ENCODE results near the gene YWHAG. TPM values are rescaled to one million over a fixed set of nuclear protein-coding genes. Genes with fewer than 3 reads are reported as not detected.

The YWHAG gene
- total RNA-seq, 1 experiment from 2014 or later, result 241 TPM

GRCh38 chr7:76326646-76327233 lies 32.1 kb downstream of the YWHAG start:
- H4K8ac ChIP-seq (replicated peaks; ENCODE audit: insufficient read length, low read depth, low read length), result no peak overlapping the region
- H3K4me1 ChIP-seq (ENCODE audit: insufficient read depth, low read length), result no peaks in the 10 kb centered on the region
- no peak overlapping the region for H2BK5ac ChIP-seq (ENCODE audit: insufficient read length, low read length)
- no peak overlapping the region for H3K23ac ChIP-seq (ENCODE audit: insufficient read length, low read depth, low read length)
- no peak overlapping the region for H3K4me3 Mint-ChIP-seq
- H3K27me3 Mint-ChIP-seq (ENCODE audit: low read depth), result no peaks in the 10 kb centered on the region
- no peak overlapping the region for H4K5ac ChIP-seq (ENCODE audit: insufficient read length, low read depth, low read length)
- H3K9me3 ChIP-seq (ENCODE audit: control insufficient read depth, low read depth, low read length), result no peaks in the 10 kb centered on the region
- no peaks in the 10 kb centered on the region for H3K9me3 Mint-ChIP-seq
- H4K20me1 ChIP-seq (ENCODE audit: control insufficient read depth, insufficient read depth, insufficient read length), result no peaks in the 10 kb centered on the region
- H3K79me2 ChIP-seq (ENCODE audit: insufficient read depth, low read length), result peaks cover 16% of the 10 kb centered on the region; the same call in 1 of the 2 replicates
- H3K4ac ChIP-seq (ENCODE audit: low read depth, low read length), result no peak overlapping the region
- H3K27me3 ChIP-seq (ENCODE audit: insufficient read depth, low read length), result no peaks in the 10 kb centered on the region
- no peak overlapping the region for H3K9ac ChIP-seq (ENCODE audit: extremely low read depth, insufficient read length, low read length)
- H2BK20ac ChIP-seq (ENCODE audit: low read depth, low read length, poor library complexity, severe bottlenecking), result no peak overlapping the region
- H3K23me2 ChIP-seq (ENCODE audit: insufficient read length, low read depth, low read length, poor library complexity, severe bottlenecking), result no peaks in the 10 kb centered on the region
- H2AK5ac ChIP-seq (ENCODE audit: insufficient read length, low read length), result no peak overlapping the region
- TF ChIP-seq CTCF (conservative IDR thresholded peaks at IDR 0.05), result no peak
- no peak overlapping the region for H2AFZ ChIP-seq (ENCODE audit: low read length)
- no CpG with 5 or more reads among the region's 5 CpGs for WGBS (ENCODE audit: extremely low coverage, insufficient read length, low lambda C conversion rate)
- H3K79me1 ChIP-seq (ENCODE audit: insufficient read depth, low read depth, low read length, poor library complexity, severe bottlenecking), result peaks cover 7% of the 10 kb centered on the region
- no peak overlapping the region for H3K56ac ChIP-seq (ENCODE audit: insufficient read length, low read depth, low read length)
- no peak overlapping the region for H2BK120ac ChIP-seq (ENCODE audit: low read depth, low read length, poor library complexity, severe bottlenecking)
- no peak overlapping the region for H3K18ac ChIP-seq (ENCODE audit: insufficient read length, low read depth, low read length)
- no peak overlapping the region for H3T11ph ChIP-seq (ENCODE audit: low read length)
- no peak for DNase-seq
- no peak overlapping the region for H3K27ac Mint-ChIP-seq
- no peak overlapping the region for H3K14ac ChIP-seq (ENCODE audit: insufficient read depth, low read length)
- no peak overlapping the region for H3K4me2 ChIP-seq (ENCODE audit: insufficient read depth, insufficient read length, low read length)
- H3K27ac ChIP-seq (ENCODE audit: insufficient read length, low read depth, low read length), result no peak overlapping the region
- no peak overlapping the region for H4K91ac ChIP-seq (ENCODE audit: insufficient read length, low read depth, low read length)
- peaks cover 39 to 83% (median 55%) of the 10 kb centered on the region in 3 experiments; a peak in 6 of 7 replicates for H3K36me3 Mint-ChIP-seq (ENCODE audit: insufficient read depth in 1 of 3, low read depth in 3 of 3)
- H2BK12ac ChIP-seq (ENCODE audit: insufficient read length, low read depth, low read length), result no peak overlapping the region
- peaks cover 0 to 3% of the 10 kb centered on the region in 2 experiments; a peak in 1 of 4 replicates for H3K4me1 Mint-ChIP-seq
- no peak overlapping the region for H2BK15ac ChIP-seq (ENCODE audit: low read depth, low read length)
